Body of pancreas (tissue), 4 donors: ENCODE results near the gene COL6A2. TPM values are rescaled to one million over a fixed set of nuclear protein-coding genes. Genes with fewer than 3 reads are reported as not detected.

Experiments
- ATAC-seq: fragments of 150-250 bp; one replicate; pipeline ENCODE4 v1.9.1; 2016
- DNase-seq, 4 donors: peaks; one replicate each; pipeline ENCODE4 v3.0.0-alpha.2; 2019
- H3K27ac ChIP-seq, 4 donors: fragments of 200-600 bp; sonication (generic); 1 replicate in 3 of 4; 2 replicates in 1 of 4; pipeline versions ENCODE4 v1.5.1 to v1.6.1; 2016 to 2019; ENCODE audit warnings: mild to moderate bottlenecking in 1 of 4, mixed read lengths in 1 of 4, moderate library complexity in 1 of 4
- H3K27me3 ChIP-seq, 2 donors: fragments of 200-600 bp; sonication (generic); one replicate each; pipeline ENCODE4 v1.6.0; 2016; ENCODE audit warnings: mild to moderate bottlenecking in 1 of 2
- H3K36me3 ChIP-seq, 2 donors: fragments of 200-600 bp; sonication (generic); replicated peaks in 1 of 2; 2 replicates each; pipeline ENCODE4 v1.5.1; 2016; ENCODE audit warnings: low read depth in 2 of 2; ENCODE audit not compliant: insufficient read depth in 1 of 2
- H3K4me1 ChIP-seq: fragments of 200-600 bp; sonication (generic); one replicate; pipeline ENCODE4 v1.6.0; 2016
- H3K4me3 ChIP-seq, 2 donors: fragments of 200-600 bp; sonication (generic); 1 replicate in 1 of 2; 2 replicates in 1 of 2; pipeline ENCODE4 v1.5.1; 2016 to 2019
- H3K9me3 ChIP-seq, 3 donors: fragments of 200-600 bp; sonication (generic); 1 replicate in 2 of 3; 2 replicates in 1 of 3; pipeline ENCODE4 v1.5.1; 2016
- CTCF ChIP-seq, 7 experiments: fragments of 450-650 bp in 4 of 7; fragments of 200-600 bp in 3 of 7; sonication (generic) in 3 of 7; IDR thresholded peaks; one replicate each; pipeline ENCODE4 v1.5.1; 2016 to 2019; ENCODE audit warnings: antibody characterized with exemption in 7 of 7
- POLR2A ChIP-seq, 3 donors: fragments of 450-650 bp; IDR thresholded peaks; one replicate each; pipeline ENCODE4 v1.6.1; 2016; ENCODE audit warnings: antibody characterized with exemption in 3 of 3, mild to moderate bottlenecking in 2 of 3
- WGBS, 2 donors: methylation state at CpG; one replicate each; pipeline ENCODE4 v1.1.5; 2017; 5-methylcytosine and 5-hydroxymethylcytosine counted together
- intact Hi-C: fragments of 100-400 bp; cut with DNase I; formaldehyde crosslinking; loops from one replicate; pipeline ENCODE4 v1.15.1; 2023
- total RNA-seq, 2 donors: library from RNA; depleted of rRNA; stranded (reverse); fragments of >200 nt; gene quantifications; one replicate each; pipeline ENCODE4 v1.1.0, GENCODE V29; 2016

Gene COL6A2
- total RNA-seq, 2 donors from 2014 or later: 72.1 to 339 TPM

- DNase-seq (peak in 3 of 4 donors; percentile 3 to 7 (median 5)), ATAC-seq (no peak)
- Histone ChIP-seq H3K36me3 (no peaks in the 10 kb centered on the region), H3K9me3 (no peaks in the 10 kb centered on the region), H3K27me3 (no peaks in the 10 kb centered on the region), H3K4me1 (no peaks in the 10 kb centered on the region), H3K4me3 (no peak overlapping the region), H3K27ac (no peak overlapping the region)
- WGBS, 2 donors: 71 to 78% methylated on average over 9 to 12 of the region's 12 CpGs
- intact Hi-C loops: no loop called here
- TF ChIP-seq POLR2A (IDR thresholded peaks at IDR 0.05): no peak
- TF ChIP-seq CTCF (IDR thresholded peaks at IDR 0.05): no peak
Measured at GRCh38 chr21:46122237-46122671, 24.3 kb downstream of the COL6A2 start.

GRCh38 chr21:46122758-46123683 is 25.1 kb downstream of the COL6A2 start:
- no peak overlapping the region for H3K27ac ChIP-seq
- H3K9me3 ChIP-seq: no peaks in the 10 kb centered on the region
- 70 to 73% methylated on average over 12 of the region's 12 CpGs for WGBS, 2 donors
- TF ChIP-seq POLR2A (IDR thresholded peaks at IDR 0.05) (no peak), CTCF (IDR thresholded peaks at IDR 0.05) (no peak)
- H3K36me3 ChIP-seq: no peaks in the 10 kb centered on the region
- DNase-seq (peak in 1 of 4 donors; percentile 0), ATAC-seq (no peak)
- intact Hi-C loops: no loop called here
- no peaks in the 10 kb centered on the region for H3K4me1 ChIP-seq
- no peak overlapping the region for H3K4me3 ChIP-seq
- H3K27me3 ChIP-seq: no peaks in the 10 kb centered on the region

- ATAC-seq (no peak), DNase-seq (peak in 3 of 4 donors; percentile 3 to 6 (median 5))
- H3K4me1 ChIP-seq: no peaks in the 10 kb centered on the region
- WGBS, 2 donors: 75 to 80% methylated on average over 6 to 14 of the region's 16 CpGs
- intact Hi-C loops: no loop called here
- no peak overlapping the region for H3K4me3 ChIP-seq
- no peak for TF ChIP-seq CTCF (IDR thresholded peaks at IDR 0.05)
- no peak for TF ChIP-seq POLR2A (IDR thresholded peaks at IDR 0.05)
- H3K9me3 ChIP-seq: no peaks in the 10 kb centered on the region
- H3K36me3 ChIP-seq: no peaks in the 10 kb centered on the region
- no peak overlapping the region for H3K27ac ChIP-seq
- H3K27me3 ChIP-seq: no peaks in the 10 kb centered on the region
Measured at GRCh38 chr21:46124083-46124925, 26.4 kb downstream of the COL6A2 start.

GRCh38 chr21:46124926-46125845 is 27.3 kb downstream of the COL6A2 start:
- Histone ChIP-seq H3K4me3 (no peak overlapping the region), H3K27me3 (no peaks in the 10 kb centered on the region), H3K27ac (no peak overlapping the region), H3K36me3 (no peaks in the 10 kb centered on the region), H3K4me1 (no peaks in the 10 kb centered on the region), H3K9me3 (no peaks in the 10 kb centered on the region)
- DNase-seq (peak in 3 of 4 donors; percentile 3 to 7 (median 6)), ATAC-seq (no peak)
- intact Hi-C loops: no loop called here
- 83 to 86% methylated on average over 34 to 49 of the region's 49 CpGs for WGBS, 2 donors
- no peak for TF ChIP-seq POLR2A (IDR thresholded peaks at IDR 0.05)
- TF ChIP-seq CTCF (IDR thresholded peaks at IDR 0.05): no peak
